GM19372 (cell line): Measurements from ENCODE around the gene FBXL19.
A peak's percentile ranks its signal among the peaks of the same experiment; 100 is the strongest.

Experiments
- ATAC-seq: cut with Tn5 transposase; IDR thresholded peaks from one replicate; pipeline ENCODE4 v1.9.1; 2021; ENCODE audit warnings: mild to moderate bottlenecking, low read depth, moderate library complexity; ENCODE audit not compliant: unreplicated experiment

Gene FBXL19

DNA sequence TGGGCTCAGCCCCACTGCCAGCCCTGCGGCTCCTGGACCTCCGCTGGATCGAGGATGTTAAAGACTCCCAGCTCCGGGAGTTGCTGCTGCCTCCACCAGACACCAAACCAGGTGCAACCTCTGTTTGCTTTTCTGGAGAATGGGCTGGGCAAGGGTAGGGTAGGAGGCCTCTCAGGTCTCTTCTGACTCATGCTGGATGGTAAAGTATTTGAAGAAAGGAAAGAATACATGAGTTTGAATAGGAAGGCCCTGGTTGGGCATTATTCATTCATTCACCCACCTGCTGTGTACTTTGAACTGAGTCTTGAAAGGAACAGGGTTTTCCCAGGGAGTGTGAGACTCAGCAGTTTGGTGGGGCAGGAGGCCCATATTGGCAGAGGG lies 19.0 kb downstream of the FBXL19 start:
- no peak for ATAC-seq

GRCh38 chr16:30944352-30944751 lies 21.0 kb downstream of the FBXL19 start:
- ATAC-seq, result no peak

DNA sequence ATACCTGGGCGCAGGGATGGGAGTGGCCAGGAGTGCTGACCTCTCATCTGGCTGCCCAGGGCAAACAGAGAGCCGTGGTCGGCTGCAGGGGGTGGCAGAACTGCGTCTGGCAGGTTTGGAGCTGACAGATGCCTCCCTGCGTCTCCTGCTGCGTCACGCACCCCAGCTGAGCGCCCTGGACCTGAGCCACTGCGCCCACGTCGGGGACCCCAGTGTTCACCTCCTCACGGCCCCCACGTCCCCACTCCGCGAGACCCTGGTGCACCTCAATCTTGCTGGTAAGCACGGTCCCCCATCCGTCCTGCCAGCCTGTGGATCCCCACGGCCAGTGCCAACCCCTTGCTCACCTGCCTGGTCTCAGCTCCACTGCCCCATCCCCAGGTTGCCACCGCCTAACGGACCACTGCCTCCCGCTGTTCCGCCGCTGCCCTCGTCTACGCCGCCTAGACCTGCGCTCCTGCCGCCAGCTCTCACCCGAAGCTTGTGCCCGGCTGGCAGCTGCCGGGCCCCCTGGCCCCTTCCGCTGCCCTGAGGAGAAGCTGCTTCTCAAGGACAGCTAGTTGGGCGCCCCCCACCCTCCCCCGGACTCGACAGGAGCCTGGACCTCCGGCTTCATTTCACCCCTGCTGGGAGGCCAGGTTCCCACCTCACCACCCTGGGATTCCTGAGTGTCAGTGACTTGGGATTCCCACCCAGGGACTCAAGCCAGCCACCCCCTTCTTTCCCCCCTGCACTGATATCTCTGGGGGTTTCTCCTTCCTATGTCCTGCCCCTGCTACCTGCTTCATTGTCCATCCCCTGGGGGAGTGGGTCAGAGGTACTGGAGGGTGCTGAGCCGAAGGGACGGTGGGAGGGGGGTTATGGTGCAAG lies 23.5 kb downstream of the FBXL19 start:
- ATAC-seq, result no peak

- no peak for ATAC-seq
Observed at GRCh38 chr16:30947541-30947858, 24.1 kb downstream of the FBXL19 start.

DNA sequence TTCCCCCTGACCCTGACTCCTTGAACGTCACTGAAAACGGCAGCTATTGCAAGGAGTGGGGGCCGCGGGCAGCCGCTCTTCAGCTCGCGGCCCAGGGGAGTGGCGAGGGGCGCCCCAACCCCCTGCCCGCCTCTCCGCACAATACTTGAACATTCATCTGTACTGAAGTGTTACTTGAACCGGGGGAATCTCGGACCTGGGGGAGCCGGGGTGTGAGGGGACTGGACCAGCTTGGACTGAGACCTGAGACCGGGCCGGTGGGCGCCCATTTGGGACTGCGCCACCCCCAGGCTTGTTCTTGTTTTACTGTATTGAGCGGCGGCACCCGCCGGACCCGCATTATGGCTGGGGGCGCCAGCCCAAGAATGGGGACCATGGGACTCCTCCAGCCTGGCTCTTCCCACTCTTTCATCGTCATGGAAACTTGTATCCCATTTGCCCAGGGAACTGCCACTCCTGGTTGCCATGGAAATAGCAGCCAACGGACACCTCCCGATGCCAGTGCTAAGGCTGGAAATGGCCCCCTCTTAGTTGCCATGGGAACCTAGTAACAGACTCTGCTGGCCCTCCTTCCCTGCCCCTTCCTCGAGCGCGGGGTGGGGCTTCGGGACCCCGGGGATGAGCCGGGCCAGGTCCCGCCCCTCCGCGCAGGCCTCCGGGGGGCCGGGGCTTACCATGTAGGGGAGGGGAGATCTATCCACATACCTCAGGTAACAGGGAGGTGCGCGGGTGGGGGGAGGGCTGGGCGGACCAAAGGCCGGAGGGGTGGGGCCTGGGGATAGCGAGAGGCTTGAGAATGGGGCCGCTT lies 24.7 kb downstream of the FBXL19 start:
- no peak for ATAC-seq

DNA sequence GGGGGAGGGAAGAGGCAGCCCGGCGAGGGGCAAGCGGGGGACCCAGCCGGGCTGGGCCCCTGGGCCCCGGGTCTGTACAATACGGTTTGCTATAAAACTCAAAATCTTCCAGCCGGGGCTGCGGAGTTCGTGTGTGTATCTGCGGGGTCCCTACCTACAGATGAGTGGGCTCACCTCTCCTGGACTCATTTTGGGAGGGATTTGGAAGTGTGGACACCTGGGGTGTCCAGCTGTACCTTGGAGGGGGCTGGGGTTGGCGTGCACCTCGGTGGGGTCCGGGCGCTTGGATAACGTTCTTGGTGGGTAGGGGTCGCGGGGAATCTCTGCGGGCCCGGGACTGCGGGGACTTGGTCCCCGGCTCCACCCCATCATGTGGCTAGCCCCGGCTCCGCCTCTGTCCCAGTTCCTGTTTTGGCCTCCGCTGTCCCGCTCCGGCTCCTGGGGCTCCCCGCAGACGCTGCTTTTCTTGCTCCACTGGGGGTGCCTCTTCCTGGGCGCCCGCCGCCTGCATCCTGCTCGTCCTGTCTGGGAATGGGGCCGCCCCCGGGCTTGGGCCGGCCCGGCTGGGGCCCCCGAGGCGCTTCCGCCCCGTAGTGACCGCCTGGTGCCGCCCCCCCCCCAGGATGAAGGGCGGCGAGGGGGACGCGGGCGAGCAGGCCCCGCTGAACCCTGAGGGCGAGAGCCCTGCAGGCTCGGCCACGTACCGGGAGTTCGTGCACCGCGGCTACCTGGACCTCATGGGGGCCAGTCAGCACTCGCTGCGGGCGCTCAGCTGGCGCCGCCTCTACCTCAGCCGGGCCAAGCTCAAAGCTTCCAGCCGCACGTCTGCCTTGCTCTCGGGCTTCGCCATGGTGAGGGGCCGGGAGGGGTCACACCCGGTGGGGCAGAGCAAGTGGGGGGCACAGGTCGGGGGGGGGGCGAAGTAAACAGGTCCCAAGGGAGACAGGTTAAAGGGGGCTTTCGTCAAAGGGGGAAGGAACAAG lies 25.6 kb downstream of the FBXL19 start, which contains the start of gene ORAI3:
ORAI3 (plus strand) TSS at position 402 of the 983 bp plus-strand sequence; CDS start at position 624, 222 bp downstream.
- peak; percentile 60 for ATAC-seq

DNA sequence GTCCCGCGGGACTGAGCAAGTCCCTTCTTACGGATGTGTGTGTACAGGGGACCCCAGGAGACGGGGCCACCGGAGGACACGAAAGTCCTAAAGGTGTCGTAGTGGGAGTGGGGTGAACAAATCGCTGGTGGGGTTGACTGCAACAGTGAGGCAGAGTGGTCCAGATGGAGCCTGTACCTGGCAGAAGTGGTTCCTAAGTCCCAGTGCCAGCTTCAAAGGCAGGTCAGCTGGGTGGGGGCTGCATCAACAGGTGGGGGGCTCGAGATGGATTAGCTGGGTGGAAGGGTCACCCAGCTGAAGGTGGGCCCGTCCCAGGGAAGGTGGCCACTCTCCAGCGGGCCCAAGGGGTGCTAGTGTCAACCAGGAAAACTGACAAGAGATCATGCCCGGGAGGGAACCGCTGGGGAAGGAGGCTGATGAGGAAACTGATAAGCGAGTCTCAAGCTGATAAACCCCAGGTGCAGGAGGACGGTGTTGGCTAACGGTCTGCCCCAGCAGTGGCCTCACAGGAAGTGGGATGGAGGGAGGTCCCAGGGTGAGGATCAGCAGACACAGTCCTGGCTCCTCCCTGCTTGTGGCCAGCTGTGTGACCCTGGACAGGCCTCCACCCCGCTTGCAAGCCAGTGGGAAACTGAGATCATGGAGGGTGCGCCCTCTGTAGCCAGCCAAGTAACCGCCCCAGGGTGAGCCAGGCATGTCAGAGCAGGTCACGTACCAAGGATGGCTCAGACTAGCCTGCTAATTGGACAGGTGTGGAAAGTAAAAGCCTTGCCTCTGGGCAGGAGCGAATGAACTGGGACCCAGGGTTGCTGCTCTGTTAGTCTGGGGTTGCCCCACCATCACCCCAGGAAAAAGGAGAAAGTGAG lies 26.5 kb downstream of the FBXL19 start:
- peak; percentile 50 for ATAC-seq

- peak; percentile 10 for ATAC-seq
Observed at GRCh38 chr16:30950516-30951065, 27.2 kb downstream of the FBXL19 start.

GRCh38 chr16:30951193-30951592 lies 27.8 kb downstream of the FBXL19 start:
- no peak for ATAC-seq

DNA sequence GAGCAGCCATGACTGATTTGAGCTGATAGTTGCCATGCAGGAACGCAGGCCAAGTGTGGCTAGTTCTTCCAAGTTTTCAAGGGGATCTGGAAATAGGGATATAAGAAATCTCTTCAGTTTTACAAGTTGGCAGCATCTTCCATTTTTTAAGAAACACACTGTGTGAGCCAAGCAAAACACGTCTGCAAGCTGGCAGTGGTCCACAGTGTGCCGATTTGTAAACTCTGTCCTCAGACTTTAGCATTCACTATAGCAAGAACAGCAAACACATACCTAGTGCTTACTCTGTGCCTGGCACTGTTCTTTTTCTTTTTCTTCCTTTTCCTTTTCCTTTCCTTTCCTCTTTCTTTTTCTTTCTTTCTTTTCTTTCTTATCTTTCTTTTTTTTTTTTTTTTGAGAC lies 28.4 kb downstream of the FBXL19 start:
- ATAC-seq, result no peak

DNA sequence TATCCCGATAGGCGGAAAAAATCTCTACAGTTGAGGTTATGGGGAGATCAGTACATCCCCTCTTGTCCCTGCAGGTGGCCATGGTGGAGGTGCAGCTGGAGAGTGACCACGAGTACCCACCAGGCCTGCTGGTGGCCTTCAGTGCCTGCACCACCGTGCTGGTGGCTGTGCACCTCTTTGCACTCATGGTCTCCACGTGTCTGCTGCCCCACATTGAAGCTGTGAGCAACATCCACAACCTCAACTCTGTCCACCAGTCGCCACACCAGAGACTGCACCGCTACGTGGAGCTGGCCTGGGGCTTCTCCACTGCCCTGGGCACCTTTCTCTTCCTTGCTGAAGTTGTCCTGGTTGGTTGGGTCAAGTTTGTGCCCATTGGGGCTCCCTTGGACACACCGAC lies 29.7 kb downstream of the FBXL19 start:
- ATAC-seq, result no peak

- no peak for ATAC-seq
Observed at GRCh38 chr16:30953511-30954124, 30.2 kb downstream of the FBXL19 start.

DNA sequence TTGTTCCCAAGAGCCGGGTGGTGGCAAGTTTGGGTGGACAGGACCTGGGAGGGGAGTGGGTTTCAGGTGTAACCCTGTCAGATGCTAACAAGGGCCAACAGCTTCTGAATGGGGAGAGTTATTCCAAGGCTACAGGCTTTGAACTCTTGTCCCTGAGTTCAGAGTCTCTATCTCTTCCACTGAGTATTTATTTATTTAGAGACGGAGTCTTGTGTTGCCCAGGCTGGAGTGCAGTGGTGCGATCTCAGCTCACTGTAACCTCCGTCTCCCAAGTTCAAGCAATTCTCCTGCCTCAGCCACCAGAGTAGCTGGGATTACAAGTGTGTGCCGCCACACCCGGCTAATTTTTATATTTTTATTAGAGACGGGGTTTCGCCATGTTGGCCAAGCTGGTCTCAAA lies 31.6 kb downstream of the FBXL19 start:
- ATAC-seq, result no peak

DNA sequence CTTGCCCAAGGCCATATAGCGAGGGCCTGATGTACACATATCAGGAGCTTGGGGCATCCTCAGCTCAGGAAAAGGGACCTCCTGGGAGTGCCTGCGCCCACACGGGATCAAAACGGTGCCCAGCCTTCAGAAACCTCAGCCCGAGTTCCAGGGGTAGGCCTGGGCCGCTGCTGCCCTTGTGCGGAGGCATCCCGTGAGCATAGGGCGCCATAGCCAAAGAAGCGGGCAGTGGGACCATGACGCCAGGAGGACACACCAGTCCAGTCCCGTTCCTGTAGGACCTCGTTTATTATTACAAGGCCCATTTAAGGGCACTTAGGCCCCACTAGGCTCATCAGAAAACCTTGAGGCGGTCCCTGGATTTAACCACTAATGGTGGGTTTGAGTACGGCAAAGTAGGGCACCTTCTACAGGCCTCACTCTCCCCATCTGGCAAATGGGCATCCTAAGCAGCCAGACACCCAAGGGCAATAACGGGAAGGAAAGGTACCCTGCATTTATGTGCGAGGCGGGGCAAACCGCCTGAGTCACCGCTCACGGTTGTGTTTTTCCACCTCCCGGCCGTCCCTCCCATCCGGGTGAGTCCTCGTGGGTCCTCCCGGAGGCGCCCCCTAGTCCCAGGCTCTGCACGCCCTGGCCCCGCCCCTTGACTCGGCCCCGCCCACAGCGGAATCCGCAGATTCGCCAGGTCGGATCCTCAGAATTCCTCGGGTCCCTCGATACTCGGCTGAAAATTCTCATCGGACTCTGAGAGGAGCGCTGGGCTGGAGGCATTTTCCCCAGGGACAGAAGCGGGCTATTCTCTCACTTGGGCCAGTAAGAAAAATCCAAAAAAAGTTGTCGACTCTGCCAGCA lies 33.5 kb downstream of the FBXL19 start:
- ATAC-seq, result no peak

- ATAC-seq, result peak; percentile 72
Observed at GRCh38 chr16:30957456-30958174, 34.2 kb downstream of the FBXL19 start, which contains the start of gene SETD1A. Gene SETD1A, plus strand, starts transcription at chr16:30957754. Its CDS starts 978 bp downstream, at chr16:30958732.

DNA sequence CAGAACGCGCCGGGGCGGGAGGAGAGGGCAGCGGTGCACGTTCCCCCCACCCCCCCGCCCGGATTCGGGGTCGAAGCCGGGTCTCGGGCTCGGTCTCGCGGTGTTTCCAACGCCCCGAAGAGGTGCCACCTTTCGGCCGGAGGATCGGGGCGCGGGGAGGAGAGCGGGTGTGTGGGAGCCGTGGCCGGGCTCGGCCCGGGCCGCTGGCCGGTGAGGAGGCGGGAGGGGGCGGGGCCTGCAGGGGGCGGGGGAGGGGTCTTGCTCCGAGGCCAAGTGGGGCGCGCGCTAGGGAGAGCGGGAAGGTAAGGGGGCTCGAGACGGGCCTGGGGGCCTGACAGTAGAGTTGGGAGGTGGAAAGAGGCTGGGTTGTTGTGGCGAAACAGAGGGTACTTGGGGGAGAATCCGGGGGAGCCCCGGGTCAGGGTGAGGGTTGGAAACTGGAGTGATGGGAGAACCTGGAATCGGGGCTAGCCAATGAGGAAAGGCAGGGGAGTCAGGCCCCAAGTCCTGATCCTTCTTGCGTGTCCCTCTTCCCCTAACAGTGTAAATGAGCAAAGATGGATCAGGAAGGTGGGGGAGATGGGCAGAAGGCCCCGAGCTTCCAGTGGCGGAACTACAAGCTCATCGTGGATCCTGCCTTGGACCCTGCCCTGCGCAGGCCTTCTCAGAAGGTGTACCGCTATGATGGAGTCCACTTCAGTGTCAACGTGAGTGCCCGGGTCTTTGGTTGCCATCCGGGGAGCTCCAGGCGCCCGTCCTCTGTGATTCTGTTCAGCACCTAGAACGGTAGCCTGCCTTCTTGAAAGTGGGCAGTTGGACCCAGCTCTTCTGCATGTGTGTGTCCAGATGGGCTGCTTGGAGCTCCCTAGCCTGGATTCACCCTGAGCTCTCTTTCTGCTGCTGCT lies 35.1 kb downstream of the FBXL19 start:
- ATAC-seq, result peak; percentile 36
